ENCODE results near the gene GYG2.

GYG2 gene

DNA sequence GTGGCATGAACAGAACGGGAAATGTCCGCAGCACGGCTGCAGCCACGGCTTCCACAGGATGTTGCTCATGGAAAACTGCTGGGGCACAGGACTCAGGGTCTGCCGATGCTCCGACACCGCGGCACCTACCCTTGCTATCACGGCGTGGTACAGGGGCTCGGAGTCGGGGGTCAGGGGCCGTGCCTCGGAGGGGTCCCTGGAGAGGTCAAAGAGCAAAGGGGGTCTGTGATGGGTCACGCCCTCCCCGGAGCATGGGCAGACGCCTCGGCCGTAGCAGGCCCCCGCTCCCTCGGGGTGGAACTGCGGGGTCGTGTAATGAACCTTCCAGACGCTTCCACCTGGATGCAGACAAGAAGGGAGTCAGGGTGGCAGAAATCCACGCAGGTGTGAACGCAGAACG lies 78.6 kb downstream of the GYG2 start:
- H3K4me3 ChIP-seq (ENCODE audit: low read depth, low read length): no peak overlapping the region
- DNase-seq (ENCODE audit: low read depth): no peak
- TF ChIP-seq CTCF (IDR thresholded peaks at IDR 0.05; ENCODE audit: insufficient read depth, low read depth, low read length, missing control alignments): no peak

DNA sequence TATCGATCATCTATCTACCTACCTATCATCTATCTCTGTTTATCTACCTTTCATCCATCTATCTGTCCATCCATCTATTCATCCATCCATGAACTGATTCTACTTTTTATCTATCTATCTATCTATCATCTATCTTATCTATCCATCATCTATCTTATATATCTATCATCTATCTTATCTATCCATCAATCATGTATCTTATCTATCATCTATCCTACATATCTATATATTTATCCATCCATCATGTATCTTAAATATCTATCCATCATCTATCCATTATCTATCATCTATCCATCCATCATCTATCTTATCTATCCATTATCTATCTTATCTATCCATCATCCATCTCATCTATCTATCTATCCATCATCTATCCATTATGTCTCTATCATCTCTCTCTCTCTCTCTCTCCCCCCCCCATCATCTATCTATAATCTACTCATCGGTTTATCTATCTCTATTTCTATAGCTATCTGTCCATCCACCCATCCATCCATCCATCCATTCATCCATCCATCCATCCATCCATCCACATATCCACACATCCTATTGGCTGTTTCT lies 79.5 kb downstream of the GYG2 start:
- no peak for DNase-seq (ENCODE audit: low read depth)
- no peak for TF ChIP-seq CTCF (IDR thresholded peaks at IDR 0.05; ENCODE audit: insufficient read depth, low read depth, low read length, missing control alignments)
- H3K4me3 ChIP-seq (ENCODE audit: low read depth, low read length): no peak overlapping the region

- no peak for DNase-seq (ENCODE audit: low read depth)
- no peak overlapping the region for H3K4me3 ChIP-seq (ENCODE audit: low read depth, low read length)
- no peak for TF ChIP-seq CTCF (IDR thresholded peaks at IDR 0.05; ENCODE audit: insufficient read depth, low read depth, low read length, missing control alignments)
These were observed 81.4 kb downstream of the GYG2 start for GRCh38 chrX:2910109-2910508.

GRCh38 chrX:2913118-2913517 lies 84.4 kb downstream of the GYG2 start:
- TF ChIP-seq CTCF (IDR thresholded peaks at IDR 0.05; ENCODE audit: insufficient read depth, low read depth, low read length, missing control alignments): peak; percentile 1
- DNase-seq (ENCODE audit: low read depth): no peak
- no peak overlapping the region for H3K4me3 ChIP-seq (ENCODE audit: low read depth, low read length)

- TF ChIP-seq CTCF (IDR thresholded peaks at IDR 0.05; ENCODE audit: insufficient read depth, low read depth, low read length, missing control alignments): no peak
- no peak for DNase-seq (ENCODE audit: low read depth)
- no peak overlapping the region for H3K4me3 ChIP-seq (ENCODE audit: low read depth, low read length)
These were observed 89.0 kb downstream of the GYG2 start for GRCh38 chrX:2917767-2918166.

GRCh38 chrX:2921193-2921592 lies 92.5 kb downstream of the GYG2 start:
- TF ChIP-seq CTCF (IDR thresholded peaks at IDR 0.05; ENCODE audit: insufficient read depth, low read depth, low read length, missing control alignments): no peak
- DNase-seq (ENCODE audit: low read depth): no peak
- no peak overlapping the region for H3K4me3 ChIP-seq (ENCODE audit: low read depth, low read length)

- TF ChIP-seq CTCF (IDR thresholded peaks at IDR 0.05; ENCODE audit: insufficient read depth, low read depth, low read length, missing control alignments): no peak
- DNase-seq (ENCODE audit: low read depth): no peak
These were observed 93.0 kb downstream of the GYG2 start for GRCh38 chrX:2921750-2922149.

More at GRCh38 chrX:2921750-2922149, 93.0 kb downstream of the GYG2 start:
- no peak overlapping the region for H3K4me3 ChIP-seq (ENCODE audit: low read depth, low read length)

All from GM12865 (cell line).